ENCODE data around the gene SLC8A1.
A peak's percentile ranks its signal among the peaks of the same experiment; 100 is the strongest.

Gene SLC8A1

DNA sequence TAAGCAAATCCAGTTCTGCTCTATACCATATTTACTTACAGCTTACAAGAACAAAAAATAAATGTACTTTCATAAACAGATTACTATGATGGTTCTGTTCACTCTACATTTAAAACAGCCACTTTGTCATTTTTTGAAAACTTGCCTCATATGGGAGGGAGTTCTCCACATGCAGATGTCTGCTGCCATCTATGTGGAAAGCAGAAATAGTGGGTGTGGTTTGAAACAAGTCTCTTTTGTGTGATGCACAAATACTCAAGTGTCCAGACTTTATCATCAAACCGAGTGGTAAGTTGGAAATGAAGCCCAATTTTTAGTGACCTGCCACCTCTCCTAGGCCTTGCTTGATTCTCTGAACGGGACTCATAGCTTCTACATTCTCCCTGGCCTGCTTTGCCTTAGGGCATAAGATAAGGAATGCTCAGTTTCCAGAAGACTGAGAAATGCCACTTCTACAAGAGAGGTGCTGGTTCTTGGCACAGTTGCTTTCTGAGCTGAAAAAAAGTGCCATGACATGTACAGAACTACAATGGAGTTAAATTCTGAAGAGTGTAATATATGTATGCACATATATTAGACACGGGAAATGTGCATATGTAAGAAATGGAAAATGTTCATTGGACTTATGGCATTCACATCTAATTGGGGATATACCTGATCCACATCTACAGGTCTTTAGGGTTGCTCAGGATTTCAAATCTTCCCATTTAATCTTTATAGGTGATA, 221.0 kb downstream of the SLC8A1 start:
- DNase-seq (ENCODE audit: low spot score), result no peak

DNA sequence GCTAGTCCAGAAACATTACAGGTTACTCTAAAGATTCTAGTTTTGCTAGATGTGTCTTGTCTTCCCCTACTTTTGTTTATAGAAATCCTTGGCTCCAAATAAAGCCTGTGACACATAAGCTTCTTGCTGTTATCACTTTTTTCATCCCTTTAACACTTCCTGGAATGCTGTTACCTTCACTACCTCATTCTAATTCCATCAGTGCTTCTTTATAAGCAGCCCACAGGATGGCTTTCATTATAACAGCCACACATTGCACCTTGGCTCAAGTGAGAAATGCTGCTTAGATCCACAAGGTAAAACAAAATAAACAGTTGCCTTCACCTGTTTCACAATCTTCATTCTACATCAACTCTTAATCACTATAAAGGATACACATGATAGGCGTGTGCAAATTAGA, 221.7 kb downstream of the SLC8A1 start:
- no peak for DNase-seq (ENCODE audit: low spot score)

DNA sequence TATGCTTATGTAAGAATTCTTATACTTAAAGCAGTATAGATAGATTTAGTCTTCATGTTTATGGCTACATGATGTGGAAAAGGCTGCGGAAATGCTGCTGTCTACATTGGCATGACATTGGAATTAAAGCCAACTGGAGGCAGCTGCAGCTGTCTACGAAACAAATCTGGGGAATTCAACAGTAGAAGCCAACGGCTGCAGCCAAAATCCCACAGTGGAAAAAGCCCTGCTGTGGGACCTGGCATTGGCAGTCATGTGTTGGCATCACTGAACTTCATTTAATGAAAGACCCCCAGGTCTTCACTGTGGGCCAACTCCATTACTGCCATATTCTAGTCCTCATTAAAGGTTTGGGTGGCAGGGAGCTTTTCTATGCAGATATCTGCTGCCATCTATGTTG, 223.6 kb downstream of the SLC8A1 start:
- DNase-seq (ENCODE audit: low spot score), result no peak

DNA sequence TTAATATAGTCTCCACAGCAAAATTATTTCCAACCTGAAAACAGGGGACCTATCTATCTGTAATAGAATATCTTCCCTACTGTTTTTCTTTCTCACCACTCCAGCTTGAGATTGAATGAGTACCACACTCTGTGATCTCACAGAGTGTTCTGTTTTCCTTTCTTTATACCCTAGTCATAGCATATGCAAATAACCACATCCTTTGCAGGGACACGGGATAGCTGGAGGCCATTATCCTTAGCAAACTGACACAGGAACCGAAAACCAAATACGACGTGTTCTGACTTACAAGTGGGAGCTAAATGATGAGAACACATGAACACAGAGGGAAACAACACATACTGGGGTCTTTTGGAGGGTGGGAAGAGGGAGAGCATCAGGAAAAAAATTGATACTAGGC, 224.7 kb downstream of the SLC8A1 start:
- DNase-seq (ENCODE audit: low spot score), result no peak

DNA sequence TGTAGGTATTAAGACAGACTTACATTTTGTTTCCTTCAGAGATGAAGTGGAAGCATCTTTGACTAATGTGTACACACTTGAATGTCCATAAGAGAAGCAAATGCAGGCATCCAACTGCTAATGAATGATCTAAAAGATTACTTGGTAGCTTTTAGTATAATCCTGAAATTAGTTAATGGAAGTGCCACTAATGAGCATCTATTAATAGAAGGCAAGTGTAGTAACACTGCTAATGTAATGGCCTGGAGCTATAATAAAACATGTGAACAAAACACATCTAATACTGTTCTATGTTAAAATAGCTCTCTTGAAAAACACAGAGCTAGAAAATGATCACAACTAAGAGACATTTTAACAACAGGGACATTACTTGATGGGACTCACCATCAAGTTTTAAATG, 225.3 kb downstream of the SLC8A1 start:
- DNase-seq (ENCODE audit: low spot score), result no peak

DNA sequence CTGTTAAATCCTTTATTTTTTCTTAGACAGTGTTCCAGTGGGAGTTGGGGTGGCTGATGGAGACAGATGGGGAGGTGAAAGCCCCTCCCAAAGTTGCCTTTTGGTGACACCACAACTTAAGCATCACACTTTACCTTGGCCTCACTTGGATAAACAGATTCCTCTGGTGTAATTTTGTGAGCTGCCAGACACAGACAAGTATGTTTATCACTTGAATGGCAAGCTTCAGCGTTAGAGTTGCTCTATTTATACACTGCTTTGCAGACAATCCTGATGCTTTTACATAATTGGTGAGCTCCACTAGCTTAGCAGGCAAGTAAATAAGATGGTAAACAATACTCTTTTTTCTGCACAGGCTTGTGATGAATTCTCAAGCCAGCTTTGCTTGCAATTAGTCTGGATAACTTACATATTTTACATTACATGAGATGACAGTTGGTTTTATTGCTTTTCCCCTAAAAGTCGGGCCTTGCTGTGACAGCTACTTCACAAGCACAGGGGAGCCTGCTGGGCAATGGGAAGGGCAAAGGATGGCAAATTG, 226.2 kb downstream of the SLC8A1 start:
- no peak for DNase-seq (ENCODE audit: low spot score)

DNA sequence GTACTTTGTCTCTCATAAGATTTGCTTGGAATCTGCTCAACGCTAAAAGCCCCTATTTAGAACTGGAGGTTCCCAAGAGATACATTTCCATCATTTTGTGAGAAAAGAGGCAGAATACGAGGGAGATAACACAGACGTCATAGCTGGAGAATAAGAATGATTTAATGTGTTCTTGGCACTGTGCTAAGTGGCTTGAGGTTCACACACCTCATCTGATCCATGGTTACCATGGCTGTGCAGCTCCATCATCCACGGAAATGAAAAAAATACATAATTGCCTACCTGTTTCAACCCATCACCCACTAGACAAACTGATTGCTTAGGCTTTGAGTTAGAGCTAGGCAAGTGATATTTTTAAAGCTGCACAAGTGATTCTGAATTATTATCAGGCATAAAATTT, 227.6 kb downstream of the SLC8A1 start:
- DNase-seq (ENCODE audit: low spot score), result no peak

DNA sequence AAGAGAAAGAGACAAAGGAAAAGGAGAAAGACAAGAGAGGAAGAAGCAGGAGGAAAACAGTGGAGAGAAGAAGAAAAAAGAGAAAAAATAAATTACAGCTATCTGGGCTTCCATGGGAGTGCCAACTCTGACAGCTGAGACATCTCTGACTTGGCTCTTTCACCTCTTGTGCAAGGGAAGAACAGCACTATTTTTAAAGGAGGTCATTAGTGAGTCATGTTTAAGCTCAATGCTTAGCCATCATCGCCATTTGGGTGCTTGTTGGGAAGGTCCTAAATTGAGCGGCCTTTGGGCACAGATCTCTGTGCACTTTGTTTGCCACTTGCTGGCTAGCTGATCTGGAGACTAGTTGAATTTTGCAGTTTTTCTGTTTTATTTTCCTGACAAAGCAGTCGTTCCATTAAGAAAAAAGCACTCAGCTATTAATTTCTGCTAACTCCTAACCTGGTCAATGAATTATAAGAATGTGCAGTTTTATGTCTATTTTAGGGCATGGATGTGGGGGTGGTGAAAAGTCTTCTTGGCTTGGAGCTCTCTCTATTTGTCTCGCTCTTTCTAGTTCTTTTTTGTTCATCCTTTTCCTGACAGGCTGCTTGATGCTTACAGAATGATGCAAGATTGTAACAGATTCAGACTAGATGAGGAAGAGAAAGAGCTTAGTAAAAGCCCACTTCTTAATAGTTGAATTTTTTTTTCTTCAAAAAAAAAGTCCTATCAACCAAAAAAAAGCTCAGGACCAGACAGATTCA, 231.5 kb downstream of the SLC8A1 start:
- DNase-seq (ENCODE audit: low spot score), result peak; percentile 23

DNA sequence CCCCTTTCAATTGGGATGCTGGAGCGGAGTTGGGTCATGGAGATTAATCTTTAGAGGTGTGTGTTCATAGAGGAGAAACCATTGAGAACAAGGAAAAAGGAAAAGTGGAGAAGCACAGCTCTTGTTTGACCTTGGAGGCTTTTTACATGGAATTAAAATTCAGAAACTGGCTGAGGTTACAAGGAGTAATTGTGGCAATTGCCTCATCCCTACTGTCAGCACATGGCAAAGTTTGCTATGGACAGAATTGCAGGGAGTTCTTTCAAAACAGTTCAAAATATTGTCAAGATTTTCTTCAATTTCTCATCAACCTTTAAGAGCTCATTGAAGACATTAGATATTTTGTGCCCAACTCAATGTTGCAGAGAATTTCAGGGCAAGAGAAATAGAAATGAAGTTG, 232.7 kb downstream of the SLC8A1 start:
- DNase-seq (ENCODE audit: low spot score), result no peak

DNA sequence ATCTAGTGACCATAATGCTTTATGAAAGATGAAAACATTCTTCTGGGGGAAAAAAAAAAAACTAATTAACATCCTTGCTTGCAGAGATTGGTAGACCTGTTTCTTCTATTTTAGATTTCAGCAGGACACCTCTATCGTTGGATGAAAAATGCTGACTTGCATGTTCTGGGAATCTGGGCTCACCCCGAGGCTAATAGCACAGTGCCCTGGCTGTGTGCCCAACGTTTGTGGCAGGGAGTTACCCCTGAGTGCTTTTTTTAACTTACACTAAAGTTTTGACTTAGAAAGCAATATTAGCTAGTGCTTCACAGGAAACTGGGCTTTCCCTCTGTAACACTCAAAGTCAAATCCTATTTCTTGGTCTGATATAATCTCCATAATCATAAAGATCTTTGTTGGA, 233.2 kb downstream of the SLC8A1 start:
- peak; percentile 33 for DNase-seq (ENCODE audit: low spot score)

DNA sequence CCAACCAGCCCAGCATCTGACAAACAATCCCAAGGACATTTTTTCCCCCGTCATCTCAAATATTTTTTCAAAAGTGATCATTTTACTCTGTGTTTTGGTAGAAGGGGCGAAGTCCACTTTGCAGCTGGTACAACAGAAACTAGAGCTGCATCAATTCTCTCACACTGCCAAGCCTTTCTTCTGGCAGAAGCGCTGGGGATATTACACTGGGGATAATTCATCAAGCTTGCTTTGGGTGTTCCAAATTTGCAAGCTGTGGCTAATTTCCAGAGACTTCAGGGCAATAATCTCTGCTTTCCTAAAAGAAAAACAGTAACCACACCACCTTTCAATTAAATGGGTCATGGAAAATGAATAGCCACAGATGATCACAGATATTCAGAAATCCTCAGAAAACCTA, 238.3 kb downstream of the SLC8A1 start:
- DNase-seq (ENCODE audit: low spot score), result no peak

DNA sequence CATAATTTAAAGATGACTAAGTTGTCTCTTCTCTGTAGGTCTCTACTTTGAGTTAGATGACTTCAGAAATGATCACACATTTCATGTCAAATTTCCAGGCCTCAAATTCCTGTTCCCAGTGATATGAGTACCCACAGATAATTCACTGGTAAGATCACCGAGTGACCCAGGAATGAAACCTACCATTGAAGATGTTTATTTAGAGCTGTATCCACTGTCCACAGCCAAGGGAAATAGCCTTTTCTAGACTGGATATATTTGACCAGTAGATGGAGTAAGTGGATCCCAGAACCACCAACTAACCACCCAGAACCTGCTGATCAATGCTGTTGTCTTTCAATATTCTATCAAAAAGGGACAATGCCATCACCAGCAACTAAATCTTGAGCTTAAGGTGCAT, 238.8 kb downstream of the SLC8A1 start:
- DNase-seq (ENCODE audit: low spot score), result peak; percentile 36

DNA sequence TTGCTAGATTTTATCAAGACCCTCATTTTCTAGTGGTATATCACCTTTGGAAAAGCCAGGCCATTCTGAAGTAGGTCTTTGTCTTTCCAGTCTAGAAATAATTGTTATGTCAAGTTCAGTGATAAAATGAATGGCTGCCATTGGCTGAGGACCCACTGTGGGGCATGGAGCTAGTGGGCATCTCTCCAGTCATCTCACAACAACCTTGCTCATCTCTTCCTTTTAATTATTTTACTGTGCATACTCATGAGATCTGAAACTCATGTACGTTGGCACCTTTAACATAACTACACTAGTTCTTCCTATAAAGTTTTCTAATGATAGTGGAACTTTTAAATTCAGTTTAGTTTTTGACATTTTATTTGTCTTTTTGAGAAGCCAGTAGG, 240.9 kb downstream of the SLC8A1 start:
- no peak for DNase-seq (ENCODE audit: low spot score)

DNA sequence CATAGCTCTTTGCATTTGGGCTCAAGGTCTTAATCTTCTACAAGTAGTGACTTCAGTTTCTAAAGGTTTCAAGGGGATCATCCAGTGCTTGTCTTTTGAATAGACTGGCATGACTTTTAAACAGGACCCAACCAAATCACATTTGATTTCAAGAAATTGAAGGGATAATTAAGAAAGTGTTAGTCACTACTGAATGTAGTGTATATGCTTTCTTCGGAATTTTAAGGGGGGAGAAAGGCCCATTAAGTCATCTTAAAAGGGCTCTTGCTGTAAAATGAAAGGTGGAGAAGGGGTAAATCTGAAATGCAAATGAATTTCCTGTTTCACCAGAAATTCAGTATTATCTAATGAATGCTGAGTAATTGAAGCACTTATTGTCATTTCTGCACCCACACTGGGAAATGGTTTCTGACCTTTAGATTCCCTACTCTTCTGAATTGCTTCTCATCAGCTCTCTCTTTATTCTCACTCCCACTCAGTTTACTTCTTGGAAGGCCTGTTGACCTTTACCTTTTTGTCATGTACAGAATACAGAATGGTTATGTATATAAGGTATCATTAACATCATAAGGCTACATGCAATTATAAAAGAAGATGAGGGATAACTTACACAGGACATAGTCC, 241.4 kb downstream of the SLC8A1 start:
- no peak for DNase-seq (ENCODE audit: low spot score)

DNA sequence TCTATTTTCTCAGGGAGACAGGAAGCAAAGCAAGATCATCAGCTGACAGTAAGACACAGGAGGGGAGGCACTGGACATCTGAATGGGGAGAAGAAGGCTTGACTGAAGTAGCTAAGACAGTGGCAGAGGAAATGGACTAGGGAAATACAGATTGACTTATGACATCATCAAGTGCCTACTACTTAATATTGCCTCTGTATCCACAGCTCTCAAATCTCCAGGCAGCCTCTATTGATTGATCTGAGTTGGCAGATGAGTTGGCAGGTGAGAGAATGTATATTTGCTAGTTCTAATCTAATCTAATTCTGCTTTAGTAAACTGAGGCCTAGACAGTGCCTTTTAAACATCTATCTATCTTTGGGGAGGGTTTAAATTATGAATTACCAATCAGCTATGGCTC, 242.1 kb downstream of the SLC8A1 start:
- no peak for DNase-seq (ENCODE audit: low spot score)

DNA sequence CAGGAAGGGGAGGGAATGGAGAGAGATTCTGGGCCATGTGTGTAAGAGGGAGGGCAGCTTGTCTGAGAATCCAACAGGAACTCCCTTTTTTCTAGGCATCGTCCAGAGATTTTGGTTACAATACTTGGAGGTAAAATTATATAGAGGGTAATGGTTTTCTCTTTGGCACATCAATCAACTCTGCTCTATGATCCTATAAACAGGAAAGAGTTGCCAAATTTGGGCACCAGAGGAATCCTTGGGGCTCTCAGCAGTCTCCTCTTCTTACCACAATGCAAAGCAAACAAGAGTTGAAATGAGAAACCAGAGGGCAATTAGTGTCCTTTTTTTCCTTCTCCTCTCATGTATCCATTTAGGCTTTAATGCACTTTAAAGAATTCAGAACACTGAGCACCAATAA, 243.4 kb downstream of the SLC8A1 start:
- DNase-seq (ENCODE audit: low spot score), result no peak

DNA sequence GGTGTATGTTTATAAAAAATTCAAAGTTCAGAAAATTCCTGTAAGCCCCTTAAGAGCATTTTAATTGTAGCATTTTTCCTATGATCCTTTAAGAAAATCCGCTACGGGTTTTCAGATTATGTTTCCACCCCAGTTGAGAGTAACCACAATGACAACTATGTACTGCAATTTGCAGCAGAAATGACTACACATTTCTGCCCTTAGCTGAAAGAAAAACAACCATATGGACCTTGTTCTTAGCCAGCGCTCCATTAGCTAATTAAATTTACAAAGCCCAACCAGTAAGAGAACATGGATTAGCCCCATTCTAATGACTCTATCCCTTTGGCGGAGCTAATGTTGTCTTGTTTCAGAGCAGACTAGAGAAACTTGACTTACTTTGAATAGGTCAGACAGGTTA, 247.6 kb downstream of the SLC8A1 start:
- DNase-seq (ENCODE audit: low spot score), result no peak

DNA sequence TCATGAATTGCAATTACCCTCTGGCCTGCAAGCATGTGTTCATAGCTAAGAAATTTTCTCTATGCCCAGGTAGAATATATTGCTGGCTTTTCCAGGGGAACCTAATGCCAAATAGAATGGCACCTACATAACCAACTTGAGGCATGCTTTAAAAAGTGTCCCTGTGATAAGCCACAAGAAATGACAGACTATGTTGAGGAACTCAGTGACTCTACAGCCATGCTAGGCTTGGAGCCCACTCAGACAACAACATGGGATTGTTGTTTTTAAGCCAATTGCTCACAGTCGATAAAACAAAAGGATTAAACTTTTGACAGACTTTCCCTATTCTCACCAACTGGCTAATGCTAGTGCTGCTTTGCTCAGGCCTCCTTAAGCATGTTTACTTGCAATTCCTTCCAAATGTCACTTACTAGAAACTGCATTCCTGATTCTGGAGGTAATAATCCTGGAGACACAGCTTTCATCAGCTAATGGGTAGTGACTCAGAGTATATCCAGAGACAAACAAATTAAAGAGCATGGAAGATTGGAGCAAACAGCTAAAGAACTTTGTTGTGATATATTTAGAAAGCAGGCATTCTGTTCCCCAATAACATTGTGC, 249.0 kb downstream of the SLC8A1 start:
- peak; percentile 17 for DNase-seq (ENCODE audit: low spot score)

DNA sequence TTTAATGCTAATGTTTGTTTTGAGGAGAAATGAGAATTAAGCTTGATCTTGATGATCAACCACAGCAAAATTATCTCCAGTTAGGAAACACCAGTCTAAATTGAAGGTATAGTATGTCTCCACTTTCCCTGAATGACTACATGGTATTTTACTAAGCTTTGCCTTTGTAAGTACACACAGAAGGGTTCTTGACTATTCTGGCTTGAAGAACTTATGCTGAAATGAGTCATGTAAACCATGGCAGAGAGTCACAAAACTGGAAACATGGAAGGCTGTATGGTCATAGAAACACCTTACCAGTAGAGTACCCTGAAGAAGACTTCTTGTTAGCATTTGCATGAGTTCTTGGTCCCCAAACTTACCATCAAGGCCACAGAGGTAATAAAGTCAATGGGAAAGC, 250.5 kb downstream of the SLC8A1 start:
- DNase-seq (ENCODE audit: low spot score), result peak; percentile 17

DNA sequence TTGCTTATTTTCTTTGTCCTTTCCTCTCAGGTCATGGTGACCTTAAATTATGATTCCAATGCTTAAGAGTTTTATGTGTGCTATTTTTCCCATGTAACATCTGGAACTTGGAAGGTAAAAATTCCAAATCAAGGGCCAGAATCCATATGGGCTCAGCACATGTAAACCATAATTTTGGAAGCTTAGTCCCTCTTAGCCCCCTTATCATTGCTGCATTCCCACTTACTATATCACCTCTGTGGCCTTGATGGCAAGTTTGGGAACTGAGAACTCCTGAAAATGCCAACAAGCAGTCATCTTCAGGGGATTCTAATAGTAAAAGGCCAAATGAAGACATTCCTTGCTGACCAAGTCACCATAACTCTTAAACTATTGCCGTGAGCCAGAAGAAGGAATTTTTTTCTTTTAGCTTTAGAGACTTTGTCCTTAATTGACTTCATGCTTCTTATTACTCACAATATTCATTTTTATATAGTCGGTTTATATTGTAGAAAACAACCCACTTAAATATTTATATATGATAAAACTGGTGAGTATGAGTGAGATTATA, 251.4 kb downstream of the SLC8A1 start:
- DNase-seq (ENCODE audit: low spot score), result no peak

DNA sequence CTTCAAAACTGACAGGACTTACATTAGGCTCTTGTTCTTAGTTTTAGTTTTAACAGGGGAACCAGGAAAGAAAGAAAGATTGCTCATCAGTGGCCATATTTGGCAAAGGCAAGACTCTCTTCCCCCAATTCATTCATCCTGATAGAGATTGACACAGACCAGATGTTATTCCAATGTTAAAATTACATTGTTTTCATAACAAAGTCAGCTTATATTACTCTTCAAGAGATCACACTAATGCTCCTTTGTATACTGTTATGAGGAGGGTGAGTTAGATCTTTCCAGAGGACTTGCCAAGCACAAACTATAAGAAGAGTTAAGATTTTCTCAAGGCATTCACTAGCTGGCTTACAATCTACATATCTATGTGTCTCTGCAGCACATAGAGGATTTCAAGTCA, 252.1 kb downstream of the SLC8A1 start:
- no peak for DNase-seq (ENCODE audit: low spot score)

DNA sequence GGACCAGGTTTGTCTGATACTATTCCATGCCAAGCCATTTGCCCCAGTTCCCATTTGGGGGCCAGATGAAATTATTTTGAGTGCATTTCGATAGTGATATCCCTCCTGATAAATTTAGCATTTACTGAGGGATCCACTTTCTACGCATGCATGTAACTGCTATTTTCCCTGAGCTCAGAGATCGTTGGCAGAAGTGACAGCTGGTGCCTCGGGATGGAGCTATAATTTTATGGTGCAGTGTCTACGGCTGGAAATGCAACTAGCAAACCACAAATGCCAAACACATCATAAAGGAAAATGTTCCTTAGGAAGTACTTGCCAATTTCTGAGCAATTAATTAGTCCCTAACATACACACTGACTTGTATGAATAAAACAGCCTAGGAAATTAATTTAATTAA, 254.8 kb downstream of the SLC8A1 start:
- DNase-seq (ENCODE audit: low spot score), result no peak

DNA sequence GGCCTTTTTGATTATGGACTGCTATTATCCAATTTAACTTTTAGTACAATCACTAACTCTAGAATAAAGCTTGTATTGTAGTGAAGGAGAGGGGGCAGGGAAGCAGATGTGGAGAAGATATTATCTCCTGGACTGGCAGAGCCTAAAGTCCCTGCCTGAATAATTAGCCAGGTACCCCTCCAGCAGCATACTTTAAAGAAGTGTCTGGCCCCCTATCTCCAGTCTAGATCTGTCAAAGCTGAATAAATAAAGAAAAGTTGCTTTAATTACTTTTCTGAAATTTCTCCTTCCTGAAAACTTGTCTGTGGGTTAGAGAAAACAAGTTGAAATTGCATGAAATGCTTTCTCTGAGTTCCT, 258.2 kb downstream of the SLC8A1 start:
- DNase-seq (ENCODE audit: low spot score), result no peak

All from kidney tubule cell (primary cell).